DOHH2 (cell line): Measurements from ENCODE around the gene NPAS3.

ENCODE experiments used
- EZH2phosphoT487 ChIP-seq: fragments of 200-600 bp; sonication (generic); IDR thresholded peaks from 2 replicates; pipeline ENCODE4 v1.6.1; 2017; ENCODE audit warnings: borderline replicate concordance, mild to moderate bottlenecking, antibody characterized with exemption, low read length, moderate library complexity, mixed read lengths
- TF ChIP-seq, protein P1 (sequence below): fragments of 200-600 bp; sonication (generic); IDR thresholded peaks from one replicate; pipeline ENCODE4 v1.5.1; 2014; ENCODE audit warnings: antibody characterized with exemption, mild to moderate bottlenecking, low read depth, low read length; ENCODE audit not compliant: poor library complexity, severe bottlenecking

DNA sequence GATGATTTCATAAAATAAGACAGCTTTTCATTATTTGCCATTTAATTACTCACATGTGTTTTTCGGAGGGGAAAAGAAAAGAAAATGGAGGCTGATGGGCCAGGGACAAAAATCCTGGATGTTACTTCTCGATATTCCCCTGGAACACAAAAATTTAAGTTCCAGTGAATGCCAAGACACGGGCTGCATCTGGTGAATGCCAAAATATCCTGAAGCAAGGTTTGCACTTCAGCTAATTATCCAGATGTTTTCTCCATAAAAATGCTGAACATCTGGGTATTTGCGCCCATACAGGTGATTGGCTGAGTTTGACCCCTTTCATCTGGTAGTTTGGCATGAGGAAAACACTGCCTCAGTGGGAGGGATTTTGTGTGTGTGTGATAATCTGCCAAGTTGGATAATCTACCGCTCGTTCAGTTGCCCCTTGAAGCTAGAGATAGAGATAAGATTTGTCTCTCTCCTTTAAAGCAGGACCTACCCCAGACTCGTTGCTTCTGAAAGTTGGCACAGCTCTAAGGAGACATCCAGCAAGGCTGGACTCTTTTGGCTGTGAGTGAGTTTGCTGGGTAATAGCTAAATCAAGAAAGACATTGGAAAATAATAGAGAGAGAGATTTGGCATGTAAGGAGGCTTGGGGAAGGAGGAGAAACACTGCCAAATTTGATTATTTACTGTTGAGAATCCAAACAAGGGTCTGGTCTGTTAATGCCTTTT lies 622.2 kb downstream of the NPAS3 start:
- no peak for TF ChIP-seq EZH2phosphoT487
- TF ChIP-seq, protein P1, sequence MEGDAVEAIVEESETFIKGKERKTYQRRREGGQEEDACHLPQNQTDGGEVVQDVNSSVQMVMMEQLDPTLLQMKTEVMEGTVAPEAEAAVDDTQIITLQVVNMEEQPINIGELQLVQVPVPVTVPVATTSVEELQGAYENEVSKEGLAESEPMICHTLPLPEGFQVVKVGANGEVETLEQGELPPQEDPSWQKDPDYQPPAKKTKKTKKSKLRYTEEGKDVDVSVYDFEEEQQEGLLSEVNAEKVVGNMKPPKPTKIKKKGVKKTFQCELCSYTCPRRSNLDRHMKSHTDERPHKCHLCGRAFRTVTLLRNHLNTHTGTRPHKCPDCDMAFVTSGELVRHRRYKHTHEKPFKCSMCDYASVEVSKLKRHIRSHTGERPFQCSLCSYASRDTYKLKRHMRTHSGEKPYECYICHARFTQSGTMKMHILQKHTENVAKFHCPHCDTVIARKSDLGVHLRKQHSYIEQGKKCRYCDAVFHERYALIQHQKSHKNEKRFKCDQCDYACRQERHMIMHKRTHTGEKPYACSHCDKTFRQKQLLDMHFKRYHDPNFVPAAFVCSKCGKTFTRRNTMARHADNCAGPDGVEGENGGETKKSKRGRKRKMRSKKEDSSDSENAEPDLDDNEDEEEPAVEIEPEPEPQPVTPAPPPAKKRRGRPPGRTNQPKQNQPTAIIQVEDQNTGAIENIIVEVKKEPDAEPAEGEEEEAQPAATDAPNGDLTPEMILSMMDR, result no peak
